Activated CD4-positive, CD25-positive, alpha-beta regulatory T cell treated with anti-CD3 and anti-CD28 coated beads, Interleukin-2, amount 50 U/mL, for 16 hours (primary cell): Measurements from ENCODE around the gene CEP41.

Source experiments
- DNase-seq: peaks from one replicate; pipeline ENCODE4 v3.0.0-alpha.2; 2020; ENCODE audit warnings: low read depth, low spot score

Gene CEP41

DNA sequence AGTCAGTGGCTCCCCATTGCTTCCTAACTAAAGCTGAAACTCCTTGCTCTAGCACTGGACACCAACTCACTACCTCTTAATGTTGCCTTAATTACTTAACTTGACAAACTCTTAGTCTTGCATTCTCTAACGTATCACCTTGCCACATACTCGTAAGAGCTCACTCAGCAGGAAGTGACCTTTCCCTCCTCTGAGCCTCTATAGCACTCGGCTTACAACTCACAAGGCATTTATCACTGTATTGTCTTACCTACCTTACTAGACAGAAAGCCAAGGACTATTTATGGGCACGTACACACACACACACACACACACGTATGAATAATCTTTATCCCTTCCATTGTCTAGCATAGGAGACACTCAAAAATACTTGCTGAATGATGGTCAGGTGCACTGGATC lies 21.2 kb downstream of the CEP41 start:
- DNase-seq: no peak

DNA sequence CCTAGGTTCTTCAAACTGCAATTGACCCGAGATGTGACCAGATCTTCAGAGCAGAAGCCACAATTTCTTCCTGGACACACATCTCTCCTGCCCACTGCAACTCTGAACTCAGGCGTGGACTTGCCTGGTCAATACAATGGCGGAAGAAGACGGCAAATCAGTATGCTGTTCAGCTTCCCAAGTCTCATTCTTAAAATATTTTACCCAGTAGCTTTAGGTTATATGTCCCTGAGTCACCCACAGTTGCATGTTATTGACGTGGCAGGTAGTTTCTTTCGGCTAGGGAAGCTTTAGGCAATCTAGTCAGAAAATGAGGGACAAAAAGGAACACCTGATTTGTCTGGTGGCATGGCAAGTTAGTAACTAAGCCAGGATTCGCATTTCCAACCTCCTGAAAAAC lies 22.5 kb downstream of the CEP41 start:
- DNase-seq: no peak

DNA sequence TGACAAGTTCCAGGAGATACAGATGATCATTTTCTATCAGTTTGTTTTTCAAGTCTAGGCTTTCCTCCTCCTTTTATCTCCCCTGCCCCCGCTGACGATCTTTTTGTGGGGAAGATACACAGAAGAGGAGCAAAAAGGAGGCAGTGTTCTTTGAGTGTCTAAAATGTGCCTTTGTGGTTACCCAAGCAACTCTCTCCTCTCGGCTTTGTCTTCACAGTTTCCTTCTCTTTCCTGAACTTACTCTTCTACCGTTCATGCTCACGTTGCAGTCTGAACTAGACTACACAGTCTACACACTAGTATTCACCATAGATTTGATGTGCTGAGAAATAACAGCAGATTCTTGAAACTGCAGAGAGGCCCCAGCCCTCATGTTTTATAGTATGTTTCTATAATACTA lies 23.6 kb downstream of the CEP41 start:
- DNase-seq: no peak

DNA sequence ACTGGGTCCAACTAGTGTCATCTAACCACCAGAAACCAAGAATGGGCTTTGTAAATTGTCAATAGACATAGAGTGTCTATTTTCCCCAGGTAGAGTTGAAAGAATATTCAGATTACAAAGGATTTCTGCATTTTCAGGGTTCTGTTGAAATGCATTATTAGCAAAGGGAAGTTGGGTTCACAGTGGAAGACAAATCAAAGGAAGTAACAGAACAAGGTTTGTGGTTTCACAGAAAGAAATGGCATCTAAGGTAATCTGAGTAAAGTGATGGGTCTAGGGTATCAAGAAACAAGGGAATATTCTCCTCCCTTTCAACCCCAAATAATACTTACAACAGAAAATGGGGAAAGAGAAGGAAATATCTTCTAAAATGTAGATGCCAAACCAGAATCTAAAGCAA lies 25.8 kb downstream of the CEP41 start:
- DNase-seq: no peak

DNA sequence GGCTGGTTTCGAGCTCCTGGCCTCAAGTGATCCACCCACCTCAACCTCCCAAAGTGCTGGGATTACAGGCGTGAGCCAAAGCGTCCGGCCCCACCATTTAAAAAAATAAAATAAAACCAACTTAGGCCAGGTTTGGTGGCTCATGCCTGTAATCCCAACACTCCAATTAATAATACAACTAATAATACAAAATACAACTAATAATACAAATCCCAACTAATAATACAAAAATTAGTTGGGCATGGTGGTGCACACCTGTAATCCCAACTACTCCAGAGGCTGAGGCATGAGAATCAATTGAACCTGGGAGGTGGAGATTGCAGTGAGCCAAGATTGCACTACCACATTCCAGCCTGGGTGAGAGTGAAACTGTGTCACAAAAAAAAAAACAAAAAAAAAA lies 27.6 kb downstream of the CEP41 start:
- no peak for DNase-seq

DNA sequence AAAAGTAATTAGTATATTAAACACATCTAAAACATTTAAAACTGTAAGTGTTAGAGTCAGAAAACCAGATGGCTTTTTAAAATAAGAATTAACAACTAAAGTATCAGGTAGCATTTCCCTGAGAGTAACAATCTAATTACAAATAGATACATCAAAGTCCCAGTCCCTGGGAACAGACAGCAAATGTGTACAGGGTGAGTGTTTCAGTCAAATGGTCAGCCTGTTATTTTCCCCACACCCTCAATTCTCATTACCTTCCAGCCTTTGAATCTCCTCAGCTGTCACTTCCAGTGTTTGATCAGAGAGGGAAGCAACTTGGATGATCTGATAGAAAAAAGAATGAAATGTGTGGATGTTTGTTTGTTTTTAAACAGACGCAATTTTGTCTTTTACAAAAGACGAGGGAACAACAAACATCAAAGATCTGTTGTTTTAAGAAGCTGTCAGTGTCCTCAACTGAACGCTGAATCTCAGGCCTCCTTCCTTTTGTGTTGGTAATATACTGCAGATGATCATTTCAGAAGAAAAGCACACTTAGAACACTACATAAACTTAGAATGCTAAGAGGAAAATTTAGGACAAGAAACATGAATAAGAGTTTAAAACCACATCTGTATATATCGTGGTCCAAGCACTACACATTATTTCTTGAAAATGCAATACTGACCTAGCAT lies 29.8 kb downstream of the CEP41 start:
- no peak for DNase-seq

DNA sequence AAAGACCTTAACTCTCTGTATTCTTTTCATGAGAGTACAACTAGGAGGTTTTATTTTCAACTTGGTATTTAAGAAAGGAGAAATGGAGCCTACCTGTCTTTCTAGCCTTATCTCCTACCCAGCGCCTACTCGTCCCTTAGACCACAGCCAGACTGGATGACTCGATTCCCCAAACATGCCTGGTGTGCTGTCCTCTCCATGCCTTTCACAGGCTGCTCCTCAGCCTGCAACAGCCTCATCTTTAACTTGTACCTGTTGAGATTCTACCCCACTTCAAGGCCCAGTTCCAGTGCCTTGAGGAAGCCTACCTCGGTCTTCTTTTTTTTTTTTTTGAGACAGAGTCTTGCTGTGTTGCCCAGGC lies 31.1 kb downstream of the CEP41 start:
- DNase-seq: no peak

DNA sequence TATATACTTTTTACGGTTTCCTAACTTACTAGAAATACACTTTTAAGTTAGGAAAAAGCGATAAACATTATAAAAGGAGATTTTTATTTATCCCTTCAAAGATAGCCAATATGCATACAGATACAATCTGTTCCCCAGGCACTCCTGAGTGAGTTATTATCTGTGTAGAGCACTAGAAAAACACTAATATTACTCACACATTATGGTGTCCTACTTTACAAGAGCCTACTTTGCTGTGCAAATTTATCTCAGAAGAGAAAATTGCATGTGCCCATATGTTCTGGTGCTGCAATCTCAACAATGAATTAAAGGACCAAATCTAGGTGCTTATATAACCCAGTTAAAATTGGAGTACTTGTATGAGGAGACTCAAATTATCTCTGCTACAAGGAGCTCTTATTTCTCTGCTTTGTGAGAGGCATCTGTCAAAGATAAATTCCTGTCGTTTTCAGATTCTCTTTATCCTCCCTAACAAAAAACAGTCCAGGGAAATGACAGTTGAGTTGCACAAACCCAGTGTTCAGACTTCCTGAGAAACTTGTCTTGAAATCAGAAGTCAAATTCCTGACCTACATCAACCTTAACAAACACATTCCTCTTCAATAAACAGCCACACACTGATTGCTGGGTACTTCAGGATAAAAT lies 31.6 kb downstream of the CEP41 start:
- no peak for DNase-seq

DNA sequence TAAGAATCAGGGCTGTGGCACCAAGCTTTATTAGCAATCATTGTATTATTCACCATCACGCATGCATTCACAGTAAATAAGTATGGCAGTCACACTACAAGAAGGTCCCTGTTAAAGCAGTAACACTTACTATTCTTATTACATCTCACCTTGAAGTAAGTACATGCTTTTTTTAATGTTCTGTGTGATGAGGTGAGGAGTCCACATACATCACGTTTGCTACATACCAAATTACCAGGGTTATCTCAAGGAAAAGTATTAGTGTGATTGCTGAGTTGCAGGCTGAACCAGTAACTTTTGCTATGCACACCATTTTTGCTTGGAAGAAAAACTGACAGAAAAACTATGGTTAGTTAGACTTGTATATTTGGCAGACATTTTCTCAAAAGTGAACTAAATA lies 35.8 kb downstream of the CEP41 start:
- no peak for DNase-seq

DNA sequence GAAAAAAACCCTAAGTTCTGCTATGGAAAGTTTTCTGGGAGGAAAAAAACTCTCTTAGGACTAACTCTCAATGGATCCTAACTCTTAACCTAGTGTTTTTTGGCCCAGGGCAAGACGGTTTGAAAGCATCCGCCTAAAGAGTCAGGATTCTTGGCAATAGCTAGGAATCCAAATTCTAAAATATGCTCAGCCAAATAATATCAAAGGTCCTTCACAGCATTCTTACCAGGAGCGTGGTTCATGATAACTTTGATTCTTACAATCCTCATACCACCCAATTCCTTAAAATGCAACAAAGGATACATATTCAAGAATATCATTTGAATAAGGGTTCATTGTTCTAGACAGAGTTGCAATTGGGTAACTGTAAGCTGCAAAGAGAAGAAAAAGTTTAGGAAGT lies 39.2 kb downstream of the CEP41 start:
- no peak for DNase-seq

DNA sequence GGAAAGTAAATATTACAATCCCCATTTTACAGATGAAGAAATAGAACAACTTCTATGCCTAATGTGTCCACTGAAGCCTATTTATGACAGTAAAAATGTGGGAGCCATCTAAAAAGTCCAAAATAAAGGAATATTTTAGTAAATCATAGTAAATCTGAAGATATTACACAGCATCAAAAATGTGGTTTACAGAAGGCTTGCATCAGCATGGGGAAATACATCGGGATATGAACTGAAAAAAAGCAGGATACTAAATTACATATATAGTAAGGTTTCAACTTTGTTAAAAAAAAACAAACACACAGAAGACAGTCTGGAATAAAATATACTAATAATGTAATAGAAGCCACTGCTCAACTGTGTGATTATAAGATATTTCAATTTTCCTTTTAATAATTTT lies 39.7 kb downstream of the CEP41 start:
- no peak for DNase-seq

DNA sequence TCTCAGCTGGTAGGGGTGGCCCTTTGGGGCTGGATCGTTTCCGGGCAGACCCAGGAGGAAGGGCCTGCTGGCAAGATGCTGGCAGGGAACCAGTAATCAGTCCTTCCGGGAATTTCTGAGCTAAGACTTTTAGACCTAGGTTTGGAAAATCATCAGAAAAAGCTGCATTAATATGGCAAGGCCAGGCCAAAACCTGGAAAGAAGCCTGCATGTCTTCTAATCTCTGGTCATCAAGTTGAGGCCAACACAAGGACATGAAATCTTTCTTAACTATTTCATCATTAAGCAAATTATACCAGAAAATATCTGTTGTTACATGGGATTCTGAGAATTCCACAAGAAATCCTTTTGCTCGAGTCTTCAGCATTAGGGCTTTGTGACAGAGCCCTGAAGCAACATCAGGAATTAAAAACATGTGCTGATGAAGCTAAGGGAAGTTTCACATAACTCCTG lies 40.7 kb downstream of the CEP41 start:
- DNase-seq: no peak

DNA sequence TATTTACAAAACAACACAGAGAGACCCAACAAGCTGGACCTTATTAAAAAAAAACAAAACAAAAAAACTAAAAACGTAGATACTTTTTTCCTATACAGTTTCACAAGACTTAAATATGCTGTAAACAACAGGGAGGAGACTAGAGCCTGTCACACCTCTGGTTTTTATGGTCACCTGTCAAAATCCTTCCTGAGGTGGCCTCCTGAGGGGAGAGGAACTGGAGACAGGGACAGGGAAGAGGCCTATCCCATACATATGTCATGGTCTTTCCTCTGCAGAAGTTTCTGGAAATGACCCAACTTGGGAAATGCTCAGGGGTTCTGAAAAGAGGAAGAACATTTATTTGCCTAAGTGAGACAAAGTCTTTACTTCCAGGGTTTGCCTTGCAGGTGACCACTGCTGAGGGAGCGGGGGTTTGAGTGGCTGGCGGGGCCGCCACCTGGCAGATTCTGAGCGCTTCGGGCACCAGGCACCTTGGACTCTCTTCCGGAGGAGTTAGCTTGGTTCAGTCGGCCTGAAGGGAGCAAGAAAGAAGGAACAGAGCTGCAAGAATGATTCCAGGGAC lies 42.2 kb downstream of the CEP41 start:
- no peak for DNase-seq

DNA sequence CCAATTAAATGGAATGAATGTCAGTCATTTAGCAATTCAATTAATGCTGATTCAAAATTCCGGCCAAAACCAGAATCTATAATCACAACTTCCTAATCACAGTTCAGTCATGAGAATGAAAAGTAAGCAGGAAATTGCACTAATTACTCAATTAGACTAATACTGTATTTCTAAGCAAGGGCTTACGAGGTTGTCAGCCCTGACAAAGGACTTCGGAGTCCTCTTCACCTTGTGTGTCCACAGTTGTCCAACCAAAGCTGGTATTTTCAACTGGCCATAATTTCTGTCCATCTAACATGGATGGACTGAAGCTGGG lies 43.1 kb downstream of the CEP41 start:
- DNase-seq: no peak

DNA sequence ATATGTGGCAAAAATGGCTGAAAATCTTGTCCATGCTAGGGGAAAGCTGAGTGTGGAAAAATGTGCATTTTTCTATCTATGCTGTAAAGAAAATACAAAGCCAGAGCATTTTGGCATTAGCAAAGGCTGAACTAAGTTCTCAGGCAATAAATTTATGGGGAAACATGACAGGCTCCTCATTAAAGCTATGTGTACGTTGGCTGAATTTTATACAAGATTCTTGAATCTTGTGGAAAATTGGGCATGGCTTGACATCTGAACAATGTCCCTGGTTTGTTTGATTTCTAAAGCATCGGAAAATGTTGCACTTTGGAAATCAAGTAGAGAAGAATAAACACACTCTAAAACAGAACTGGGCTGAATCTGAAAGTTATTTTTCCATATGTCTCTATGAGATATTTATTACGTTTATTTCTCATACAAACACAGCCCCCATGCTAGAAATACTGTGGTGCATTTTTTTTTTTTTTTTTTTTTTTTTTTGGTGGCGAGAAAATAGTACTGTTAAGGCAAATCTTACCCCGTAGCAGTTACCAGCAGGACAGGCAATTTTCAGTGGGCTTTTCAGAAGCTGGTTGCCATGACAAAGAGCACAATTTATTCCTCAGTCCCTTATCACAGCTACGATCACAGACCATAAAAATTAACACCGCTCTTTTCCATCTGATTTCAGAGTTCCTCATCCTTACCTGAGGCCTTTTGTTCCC lies 43.6 kb downstream of the CEP41 start:
- no peak for DNase-seq

DNA sequence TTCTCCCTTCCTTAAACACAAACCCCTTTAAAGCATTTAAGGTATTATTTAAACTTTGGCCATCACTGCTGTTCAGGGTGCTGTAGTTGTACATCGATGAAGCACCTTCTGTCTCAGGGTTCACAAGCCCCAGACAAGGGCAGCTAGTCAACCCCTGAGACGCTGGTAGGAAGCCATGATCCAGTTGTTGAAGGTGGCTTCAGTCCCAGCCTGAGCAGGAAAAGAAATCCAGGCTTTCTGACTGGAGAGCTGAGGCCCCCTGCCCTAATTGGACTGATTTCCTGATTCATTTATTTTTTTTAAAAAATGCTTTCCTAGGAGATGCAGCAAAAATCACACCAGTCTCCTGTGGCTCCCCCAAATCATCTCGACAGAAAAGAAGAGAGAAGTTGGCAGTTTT lies 44.7 kb downstream of the CEP41 start:
- DNase-seq: no peak

DNA sequence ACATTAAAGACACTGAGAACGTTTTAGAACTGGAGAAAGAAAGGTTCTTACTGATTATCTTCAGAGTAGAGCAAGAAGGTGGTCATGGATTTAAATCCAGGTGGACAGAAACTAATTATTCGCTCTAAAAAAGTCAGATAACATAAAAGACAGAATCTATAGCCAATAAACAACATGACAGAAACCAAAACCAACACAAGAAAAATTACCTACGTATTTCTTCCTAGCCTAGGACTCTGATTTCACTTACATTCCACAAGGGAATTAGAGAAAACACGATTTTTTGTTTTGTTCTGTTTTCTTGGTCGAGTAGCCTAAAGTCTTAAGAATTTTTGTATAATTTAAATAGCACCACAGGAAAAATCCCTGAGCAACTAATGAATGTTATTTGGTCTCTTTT lies 45.4 kb downstream of the CEP41 start:
- no peak for DNase-seq

DNA sequence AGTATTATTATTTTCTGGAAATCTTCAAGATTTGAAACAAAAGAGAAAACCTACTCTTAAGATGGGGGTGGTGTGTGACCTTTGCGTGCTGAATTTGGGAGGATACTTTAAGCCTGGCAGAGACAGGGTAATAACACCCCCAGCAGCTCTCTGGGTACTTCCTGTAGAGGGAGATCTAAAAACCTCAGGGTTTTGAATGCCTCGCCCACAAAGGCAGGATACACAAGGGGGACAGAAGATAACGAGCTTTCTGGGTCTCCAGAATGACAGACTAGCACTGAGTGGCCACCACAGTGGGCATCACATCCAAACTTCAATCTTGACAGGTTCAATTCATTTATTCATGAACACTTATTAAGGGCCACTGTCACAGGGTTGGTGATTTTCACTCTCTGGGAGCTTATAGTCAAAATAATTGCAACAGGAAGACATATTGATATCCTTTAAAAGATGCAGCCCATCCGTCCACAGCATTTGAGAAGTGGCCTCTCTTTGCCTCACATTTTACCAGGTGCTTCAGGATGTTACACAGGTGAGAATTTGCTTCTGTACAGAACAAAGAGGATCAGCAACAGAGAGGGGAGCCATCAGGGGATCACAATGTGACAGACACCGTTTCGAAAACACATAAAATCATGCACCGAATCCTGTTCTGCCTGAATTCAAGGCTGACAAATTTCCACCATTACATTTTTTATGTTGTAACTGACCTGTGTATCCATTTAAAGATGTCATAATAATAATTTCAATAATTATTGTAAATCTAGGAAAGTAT lies 46.2 kb downstream of the CEP41 start:
- no peak for DNase-seq

DNA sequence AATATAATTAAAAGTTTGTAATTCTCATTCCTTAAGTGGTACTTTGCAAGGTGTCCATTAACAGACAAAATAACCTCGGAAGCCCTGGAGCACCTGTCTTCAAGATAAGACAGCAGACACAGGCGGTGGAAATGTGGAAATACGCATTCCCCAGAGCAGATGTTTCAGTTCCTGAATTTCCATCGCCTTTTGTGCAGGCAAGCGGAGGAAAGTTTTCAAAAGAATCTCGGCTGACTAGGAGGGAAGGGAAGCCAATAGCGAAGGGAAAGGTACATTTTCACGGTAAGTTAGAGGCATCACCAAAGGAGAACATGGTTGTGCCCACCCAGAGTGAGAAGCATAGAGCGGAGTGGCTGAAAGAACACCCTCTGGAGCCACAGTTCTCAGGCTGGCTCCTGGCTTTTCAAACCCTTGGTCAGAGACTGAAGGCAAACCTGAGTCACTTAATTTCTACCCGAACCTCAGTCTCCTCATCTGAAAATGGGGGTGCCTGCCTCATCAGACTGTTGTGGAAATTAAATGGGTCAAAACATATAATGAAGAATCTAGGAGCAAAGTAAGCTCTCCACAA lies 46.9 kb downstream of the CEP41 start:
- no peak for DNase-seq

DNA sequence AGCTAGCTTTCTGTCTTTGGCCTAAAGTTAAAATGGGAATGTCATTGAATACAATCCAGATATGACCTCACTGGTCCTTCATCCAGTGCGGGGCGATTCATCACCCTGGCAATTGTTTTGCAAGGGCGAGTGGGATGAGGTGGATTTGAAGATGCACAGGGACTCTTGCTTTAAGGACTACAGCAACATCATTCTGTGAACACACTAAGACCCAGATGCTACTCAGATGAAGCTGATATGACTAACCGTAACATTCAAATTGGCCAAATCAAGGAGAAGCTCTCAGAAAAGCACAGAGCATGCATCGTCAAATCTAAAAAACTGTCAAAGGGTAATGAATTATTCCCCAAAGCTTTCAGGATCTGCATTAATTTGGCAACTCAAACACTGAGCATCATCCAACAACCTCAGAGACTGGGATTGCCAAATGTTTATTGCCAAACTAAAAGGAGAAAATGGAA lies 47.7 kb downstream of the CEP41 start:
- DNase-seq: no peak

DNA sequence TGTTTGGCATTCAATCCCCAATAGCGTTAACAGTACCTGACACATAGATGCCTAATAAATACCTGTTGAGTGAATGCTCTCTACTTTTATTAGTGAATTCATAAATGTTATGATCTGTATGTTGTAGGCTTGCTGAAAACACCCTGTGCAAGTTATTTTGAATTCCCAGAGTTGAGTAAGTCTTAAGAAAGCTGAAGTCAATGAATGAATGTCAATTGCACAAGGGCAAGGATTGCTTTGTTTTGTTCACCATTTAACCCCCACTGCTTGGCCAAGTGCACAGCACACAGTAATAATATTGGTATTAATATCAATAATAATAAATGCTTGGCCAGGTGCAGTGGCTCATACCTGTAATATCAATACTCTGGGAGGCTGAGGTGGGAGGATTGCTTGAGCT lies 50.3 kb downstream of the CEP41 start:
- no peak for DNase-seq

DNA sequence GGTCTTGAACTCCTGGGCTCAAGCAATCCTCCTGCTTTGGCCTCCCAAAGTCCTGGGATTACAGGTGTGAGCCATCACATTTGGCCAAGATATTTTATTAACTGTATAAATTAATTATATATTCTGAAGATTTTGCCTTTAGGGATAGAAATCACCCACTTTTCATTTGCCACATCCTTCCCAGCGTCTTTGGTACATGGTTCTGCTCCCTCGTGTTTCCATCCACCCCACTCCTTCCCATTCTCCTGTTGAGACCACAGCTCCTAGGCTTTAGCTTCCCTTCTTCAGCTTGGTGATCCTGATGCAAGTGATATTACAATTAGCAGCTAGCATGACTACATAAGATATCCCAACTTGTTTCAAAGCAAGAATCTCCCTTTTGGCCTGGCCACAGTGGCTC lies 52.1 kb downstream of the CEP41 start:
- DNase-seq: no peak
